Erythroblast (primary cell): ENCODE data around the gene U2AF1.
"Not testable (repeated sequence)": the region's sequence is repeated elsewhere in the genome, so short reads cannot be mapped to it uniquely, and the experiment has no call there.

Experiments
- DNase-seq, 2 experiments: peaks; one replicate each; lab custom pipeline; 2025; lab: John Stamatoyannopoulos, UW

U2AF1 gene

DNA sequence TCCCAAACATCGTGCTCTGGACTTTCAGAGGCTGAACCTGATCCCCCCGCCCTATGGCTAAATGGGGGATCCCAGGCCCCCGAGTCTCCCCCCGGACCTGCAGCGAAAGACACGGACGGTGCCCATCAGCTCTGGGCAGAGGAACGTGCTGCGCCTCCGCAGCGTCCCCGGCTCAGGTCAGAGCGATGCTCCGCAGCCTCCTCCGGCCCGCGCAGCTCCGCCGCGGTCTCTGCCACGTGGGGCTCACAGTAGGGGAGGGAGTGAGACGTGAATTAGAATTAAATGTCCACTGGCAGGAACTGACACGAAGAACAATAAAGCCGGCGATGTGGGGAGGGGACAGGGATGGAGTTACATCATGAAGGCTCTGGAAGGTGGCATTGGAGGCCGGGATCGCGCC, 30.7 kb downstream of the U2AF1 start:
- DNase-seq: not testable (repeated sequence)

DNA sequence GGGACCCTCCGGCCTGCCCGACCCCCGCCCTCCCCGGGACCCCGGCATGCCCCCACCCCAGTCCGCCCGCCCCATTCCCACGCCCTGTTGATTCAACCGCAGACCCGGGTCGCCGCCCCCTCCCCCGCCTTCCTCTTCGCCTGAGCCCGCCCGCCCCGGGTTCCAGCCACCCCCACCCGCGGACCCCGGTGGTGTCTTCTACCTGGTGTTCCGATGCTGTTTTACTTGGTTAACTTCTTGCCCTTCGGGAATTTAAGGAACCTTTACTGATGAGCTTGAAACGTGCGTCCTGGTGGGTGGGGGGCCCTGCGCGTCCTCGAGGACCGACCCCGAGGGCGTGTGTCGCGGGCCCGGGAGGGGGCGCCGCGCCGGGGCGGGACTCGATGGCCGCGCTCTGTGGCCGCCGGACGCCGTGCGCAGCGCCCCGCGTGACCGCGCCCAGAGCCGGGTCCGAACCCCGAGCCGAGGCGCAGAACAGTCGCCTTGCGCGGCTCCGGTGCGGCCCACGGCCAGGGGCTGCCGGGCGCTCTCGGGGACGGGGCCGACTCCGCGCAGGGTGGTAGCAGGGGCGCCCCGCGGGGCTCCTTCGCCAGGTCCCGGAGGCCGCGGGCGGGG, 31.2 kb downstream of the U2AF1 start:
- DNase-seq: not testable (repeated sequence)

DNA sequence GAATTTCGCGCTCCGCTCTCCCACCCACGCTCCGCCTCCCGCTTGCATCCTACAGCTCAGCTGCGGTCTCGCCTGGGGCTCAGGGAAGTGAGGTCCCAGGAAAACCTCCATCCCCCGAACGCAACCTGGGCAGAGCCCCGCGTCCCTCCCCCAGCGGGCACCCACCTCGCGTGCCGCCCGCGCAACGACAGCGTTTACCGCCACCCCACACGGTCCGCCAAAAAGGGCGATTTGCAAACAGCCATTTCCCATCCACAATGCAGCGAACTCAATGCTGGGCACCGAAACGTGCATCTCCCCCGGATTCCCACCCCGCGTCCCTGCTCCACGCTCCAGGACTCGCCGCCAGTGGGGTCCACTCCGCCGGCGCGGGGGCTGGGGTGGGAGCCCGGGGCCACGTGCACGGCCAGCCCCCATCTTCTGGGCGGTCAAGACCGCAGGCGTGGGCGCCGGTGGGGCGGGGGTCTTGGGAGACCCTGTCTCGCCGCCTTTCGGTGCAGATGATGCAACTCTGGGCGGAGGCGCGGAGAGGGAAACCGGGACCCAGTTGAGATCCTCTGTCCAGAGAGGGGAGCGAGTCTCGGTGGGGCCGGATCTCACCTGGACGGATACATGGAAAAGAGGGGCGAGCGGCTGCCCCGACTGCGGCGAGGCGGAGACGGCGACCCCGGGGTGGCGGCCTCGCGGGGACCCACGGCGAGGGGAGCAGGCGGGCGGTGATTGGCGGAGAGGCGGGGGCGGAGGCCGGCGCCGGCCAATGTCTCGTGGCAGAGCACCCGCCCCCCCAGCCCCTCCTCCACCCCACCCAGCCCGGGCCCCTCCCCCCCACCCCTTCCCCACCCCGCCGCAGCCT, 32.0 kb downstream of the U2AF1 start, which contains the start of gene CBS:
Gene CBS (minus strand): TSS at position 666 of the 853 bp plus-strand sequence. CDS start 3,642 bp downstream, outside the sequence.
- DNase-seq: not testable (repeated sequence)

DNA sequence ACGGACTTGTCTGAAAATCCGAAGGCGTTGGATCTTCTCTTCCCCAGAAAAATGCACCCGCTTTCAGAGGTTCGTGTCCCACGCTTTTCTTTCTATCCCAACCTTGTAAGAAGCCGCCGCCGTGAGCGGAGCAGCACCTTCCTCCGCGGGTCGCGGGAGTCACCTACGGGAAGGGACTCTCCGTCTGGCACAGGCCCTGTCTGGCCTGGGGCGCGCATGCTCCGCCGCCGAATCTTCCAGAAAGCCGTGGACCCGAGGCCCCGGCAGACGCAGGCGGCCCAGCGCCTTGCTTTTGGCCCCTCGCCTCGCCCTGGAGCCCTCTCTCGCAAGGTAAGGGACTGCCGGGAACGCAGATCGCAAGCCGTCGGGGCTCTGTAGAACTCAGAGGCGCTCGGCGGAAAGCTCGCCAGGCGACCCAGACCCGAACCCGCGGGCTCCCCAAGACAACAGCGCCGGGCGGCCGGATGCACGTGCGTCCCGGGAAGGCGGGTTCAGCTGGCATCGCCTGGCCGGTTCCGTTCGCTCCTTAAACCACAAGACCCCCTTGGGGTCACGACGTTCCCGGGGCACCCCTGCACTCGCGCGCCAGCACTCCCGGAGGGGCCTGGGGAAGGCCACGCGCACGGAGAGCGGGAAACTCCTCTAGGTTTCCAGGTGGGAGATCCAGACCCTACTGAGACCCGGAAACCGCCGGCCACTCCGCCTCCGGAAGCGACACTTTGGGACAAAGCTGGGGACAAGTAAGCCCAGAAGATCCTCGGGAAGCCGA, 32.8 kb downstream of the U2AF1 start:
- DNase-seq: not testable (repeated sequence)

DNA sequence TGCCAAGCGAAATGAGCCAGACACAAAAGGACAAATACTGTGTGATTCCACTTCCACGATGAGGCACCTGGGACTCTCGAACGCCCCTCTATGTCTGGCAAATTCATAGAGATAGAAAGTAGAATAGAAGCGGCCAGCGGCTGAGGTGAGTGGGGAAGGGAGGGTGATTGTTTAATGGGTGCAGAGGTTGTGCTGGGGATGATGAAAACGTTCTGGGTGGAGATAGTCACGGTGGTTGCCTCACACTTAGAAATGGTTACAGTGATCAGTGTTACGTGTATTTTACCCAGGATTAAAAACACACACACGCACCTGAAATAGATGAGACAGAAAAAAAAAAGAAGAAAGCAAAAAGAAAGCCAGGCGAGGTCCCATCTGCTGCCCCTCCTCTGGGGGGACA, 34.6 kb downstream of the U2AF1 start:
- not testable (repeated sequence) for DNase-seq

DNA sequence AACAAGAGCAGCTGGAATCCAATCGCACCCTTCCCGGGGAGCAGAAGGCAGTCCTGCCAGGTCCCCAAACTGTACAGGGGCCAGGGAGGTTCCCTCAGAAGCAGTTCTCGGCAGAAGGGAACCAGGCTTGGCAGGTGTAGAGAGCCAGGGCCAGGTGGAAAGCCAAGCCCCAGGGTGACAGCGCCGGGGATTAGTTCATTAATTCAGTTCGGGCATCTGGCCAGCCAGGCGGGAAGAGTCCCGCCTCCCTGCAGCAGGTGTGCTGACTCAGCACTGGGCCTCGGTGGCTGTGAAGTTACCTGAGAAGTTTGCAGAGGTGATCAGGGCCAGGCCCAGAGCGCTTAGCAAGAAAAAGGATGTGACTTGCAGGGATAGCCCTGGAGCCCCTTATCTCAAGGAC, 37.7 kb downstream of the U2AF1 start:
- DNase-seq: not testable (repeated sequence)

DNA sequence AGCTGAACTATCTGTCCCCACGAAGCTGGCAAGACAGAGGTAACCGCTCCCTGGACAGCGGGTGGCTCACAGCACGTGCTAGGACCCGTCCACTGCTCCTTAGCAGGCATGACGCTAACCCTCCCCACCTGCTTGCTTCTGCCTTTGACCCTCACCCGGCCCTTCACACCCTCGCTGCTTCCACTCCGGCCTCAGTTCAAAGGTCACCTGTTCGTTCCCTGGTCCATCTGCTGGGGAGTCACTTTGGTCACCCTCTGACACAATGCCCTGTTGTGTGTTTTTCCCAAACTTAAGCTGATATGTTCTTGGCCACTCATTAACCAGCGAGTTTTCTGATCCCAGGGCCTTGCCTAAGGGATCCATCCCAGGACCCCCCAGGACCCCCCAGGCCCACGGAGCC, 39.3 kb downstream of the U2AF1 start:
- not testable (repeated sequence) for DNase-seq

DNA sequence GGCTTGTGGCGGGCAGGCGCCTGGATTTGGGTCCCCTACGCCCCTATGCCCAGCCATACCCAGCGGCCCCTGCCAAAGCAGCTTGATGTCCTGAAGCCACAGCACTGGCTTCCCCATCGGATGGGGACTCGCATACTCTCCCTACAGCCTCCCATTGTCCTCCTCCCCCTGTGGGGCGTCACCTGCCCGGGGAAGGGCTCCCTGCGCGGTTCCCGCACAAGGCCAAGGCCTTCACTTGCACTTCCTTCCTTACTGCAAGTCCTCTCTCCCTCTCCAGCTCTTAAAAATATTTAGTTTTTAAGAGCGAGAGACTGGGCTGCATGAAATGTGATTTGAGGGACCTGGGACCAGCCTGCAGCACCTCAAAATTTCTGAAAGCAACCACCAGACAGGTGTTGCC, 40.7 kb downstream of the U2AF1 start:
- not testable (repeated sequence) for DNase-seq

DNA sequence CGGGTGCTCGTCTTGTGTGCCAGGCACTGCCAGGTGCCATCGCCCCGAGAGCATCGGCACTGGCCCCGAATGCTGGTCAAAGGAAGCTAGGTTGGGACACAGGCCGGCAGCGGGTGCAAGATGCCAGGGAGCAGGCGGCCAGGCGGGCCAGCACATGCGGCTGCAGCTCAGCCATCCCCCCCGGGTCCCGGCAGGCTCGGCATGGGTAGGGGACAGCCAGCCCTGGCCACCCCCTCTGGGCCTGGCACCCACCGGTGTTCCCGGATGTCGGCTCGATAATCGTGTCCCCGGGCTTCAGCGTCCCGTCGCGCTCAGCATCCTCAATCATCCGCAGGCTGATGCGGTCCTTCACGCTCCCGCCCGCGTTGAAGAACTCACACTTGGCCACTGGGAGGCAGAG, 41.4 kb downstream of the U2AF1 start:
- not testable (repeated sequence) for DNase-seq

DNA sequence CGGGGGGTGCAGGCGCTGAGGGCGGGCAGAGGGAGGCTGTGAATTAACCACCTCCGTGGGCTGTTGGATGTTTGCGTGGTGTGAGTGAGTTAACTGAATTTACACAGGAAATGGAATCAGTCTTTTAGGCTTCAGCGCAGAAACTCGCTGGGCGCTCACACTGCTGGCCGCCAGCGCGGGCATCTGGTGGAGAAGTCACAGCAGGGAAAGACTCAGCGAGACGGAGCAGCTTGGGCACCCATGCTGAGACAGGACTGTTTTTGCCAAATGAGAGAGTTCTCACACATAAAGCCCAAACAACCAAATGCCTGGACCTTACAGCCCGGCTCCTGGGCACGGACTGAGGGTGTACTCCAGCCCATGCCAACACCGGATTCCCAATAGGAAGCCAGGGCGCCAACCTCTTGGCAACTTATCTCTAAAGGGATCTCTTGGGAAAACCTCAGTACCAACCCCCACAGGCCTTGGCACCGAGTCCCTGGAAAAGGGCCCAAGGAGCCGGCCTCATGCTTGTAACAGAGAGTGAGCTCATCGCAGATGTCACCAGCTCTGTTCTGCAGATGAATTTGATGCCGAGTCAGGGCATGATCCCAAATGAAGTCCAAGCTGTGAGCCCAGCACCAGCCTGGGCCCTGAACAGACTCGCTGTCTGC, 43.0 kb downstream of the U2AF1 start:
- not testable (repeated sequence) for DNase-seq

DNA sequence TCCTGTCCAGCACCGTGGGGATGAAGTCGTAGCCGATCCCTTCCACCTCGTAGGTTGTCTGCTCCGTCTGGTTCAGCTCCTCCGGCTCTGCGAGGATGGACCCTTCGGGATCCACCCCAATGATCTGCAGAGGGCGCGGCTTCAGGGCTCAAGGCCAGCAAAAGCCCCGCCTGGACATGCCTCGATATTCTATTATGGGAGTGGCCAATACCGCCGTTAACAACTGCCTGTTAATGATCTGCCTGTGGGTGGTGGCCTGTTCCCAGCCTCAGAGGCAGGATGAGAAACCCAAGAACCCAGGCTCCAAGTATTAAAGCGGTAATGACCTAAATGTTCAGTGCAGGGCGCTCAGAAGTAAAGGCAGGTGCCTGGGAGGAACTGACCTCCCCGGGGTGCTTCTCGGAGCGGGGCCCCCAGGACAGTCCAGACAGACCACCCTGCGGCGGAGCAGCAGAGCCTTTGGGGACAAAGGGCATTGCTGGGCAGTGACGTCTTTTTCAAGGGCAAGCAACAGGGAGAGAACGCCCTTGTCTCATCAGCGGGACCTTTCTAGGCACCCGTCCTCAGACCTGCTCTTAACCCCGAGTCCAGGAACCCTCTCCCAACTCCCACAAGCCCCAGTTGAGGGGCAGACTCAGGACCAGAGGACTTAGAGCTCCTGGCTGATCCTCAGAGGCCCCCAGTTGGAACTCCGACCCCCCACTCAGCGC, 44.3 kb downstream of the U2AF1 start:
- not testable (repeated sequence) for DNase-seq

DNA sequence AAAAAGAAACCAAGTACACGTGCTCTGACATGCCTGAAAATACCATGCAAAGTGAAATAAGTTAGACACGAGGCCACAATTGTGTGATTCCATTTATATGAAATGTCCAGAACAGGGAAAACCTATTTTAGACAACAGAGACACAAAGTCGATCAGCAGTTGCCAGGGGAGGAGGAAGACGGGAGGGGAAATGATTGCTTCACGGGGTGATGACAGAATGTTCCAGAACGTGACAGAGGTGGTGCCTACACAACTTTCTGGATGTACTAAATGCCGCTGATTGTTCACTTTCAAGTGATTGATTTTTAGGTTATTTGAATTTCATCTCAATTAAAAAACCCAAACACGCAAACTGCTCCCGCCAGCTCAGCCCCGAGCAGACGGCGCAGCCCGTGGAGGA, 54.3 kb downstream of the U2AF1 start:
- not testable (repeated sequence) for DNase-seq

DNA sequence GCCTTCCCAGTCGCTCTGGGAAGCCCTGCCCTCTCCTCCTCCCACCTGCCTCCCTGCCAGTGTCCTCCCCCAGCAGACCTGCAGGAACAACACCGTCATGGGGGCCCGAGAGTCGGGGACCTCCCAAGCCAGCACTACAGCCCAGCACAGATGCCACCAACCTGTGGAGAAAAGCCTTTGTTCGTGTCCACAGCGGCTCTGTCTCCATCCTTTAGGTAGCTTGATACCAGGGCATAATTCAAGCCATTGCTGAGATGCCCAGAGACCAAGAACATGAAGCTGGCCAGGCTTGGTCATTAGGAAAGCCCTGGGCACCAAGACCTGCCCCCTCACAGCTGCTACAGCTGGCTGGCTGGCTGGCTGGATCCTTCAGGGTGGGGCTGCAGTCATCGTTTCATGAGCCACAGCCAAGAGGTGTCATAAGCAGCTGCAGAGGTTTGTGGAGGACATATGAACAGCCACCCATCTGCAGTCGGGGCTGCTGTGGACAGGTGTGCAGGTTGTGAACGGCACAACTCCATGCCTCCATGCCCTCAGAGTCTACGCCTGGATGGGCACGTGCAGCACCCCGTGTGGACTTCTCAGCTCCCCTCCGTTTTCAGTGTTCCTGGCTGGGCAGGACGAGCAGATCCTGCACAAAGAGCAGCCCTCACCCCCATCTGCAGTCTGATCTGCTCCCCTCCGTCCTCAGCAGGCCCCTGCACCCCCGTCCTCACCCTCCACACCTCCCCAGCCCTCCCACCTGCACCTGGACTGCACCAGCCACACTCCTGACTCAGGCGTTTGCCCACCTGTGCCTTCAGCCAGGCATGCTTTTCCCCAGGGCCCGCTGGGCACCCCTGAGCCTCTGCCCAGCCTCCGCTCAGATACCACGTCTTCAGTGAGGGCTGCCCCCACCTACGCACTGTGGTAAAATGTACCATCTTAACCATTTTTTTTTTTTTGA, 61.2 kb downstream of the U2AF1 start:
- not testable (repeated sequence) for DNase-seq

DNA sequence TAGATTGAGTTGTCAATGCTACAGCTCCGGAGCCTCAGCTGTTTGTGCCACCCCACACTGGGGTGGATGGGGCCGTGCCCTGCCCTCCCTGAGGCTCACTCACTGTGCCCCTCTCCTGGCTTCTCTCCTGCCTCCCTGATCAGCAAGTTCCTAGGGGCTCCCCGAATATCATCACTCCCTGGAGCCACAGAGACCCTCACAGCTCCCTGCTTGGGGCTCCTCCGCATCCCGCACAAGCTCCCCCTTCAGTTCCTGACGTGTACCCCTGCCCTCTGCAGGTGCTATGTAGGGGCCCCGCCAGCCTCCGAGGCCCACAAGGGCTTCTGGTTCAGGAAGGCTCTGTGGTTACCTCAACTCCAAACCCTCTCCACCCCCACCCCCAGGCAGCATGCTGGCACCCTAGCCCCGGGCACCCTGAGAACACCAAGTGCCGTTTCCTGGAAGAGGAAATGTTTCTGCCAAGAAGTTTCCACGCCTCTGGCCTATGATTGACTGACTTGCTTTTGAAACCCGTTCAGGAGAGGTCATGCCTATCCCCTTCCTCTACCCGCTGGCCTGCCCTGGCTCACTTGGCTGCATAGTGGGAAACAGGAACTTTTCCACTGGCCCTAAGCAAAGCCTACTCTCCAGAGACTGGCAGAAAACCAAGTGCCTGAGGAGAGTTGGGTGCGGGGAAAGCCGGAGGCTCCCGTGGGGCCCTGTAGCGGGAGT, 62.0 kb downstream of the U2AF1 start:
- not testable (repeated sequence) for DNase-seq

DNA sequence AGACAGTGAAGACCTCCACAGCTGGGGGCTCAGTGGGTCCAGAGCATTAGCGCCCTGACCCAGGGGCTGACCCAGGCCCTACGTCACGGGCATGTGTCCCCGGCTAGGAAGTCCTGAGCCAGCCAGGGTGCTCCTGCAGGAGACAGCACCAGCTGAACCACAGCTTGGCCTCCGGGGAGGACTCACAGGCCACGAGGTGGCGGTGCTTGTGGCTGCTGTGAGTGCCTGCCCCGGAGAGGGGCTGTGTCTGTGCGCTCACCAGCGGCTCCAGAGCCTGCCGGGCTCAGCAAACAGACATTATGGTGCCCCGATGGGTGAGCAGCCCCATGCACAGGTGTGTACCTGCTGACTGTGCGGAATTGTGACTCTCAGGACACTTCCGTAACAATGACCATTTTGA, 62.8 kb downstream of the U2AF1 start:
- not testable (repeated sequence) for DNase-seq

DNA sequence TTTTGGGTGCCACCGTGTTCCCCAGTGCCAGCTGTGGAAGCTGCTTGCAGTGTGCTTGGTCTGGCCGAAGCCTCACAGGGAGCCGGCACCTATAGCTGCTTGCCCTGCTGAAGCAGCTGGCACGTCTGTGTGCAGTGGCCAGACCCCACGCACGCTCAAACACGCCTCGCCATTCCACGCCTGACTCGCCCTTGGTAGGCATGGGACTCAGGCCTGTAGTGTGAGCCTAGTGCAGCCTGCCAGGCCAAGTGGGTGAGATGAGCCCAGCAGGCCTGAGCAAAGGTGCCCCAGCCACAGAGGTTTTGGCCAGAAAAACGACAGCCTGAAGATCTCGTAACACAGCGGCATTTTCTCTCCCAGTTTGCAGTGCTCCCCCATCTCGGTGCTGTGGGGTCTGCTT, 64.1 kb downstream of the U2AF1 start:
- DNase-seq: not testable (repeated sequence)
